Esophagus muscularis mucosa (tissue), 4 donors: Measurements from ENCODE around the gene SPEM2. TPM values are rescaled to one million over a fixed set of nuclear protein-coding genes. Genes with fewer than 3 reads are reported as not detected.
A peak's percentile ranks its signal among the peaks of the same experiment; 100 is the strongest.
"Not testable (repeated sequence)": the region's sequence is repeated elsewhere in the genome, so short reads cannot be mapped to it uniquely, and the experiment has no call there.

Experiments used
- DNase-seq: peaks from one replicate; pipeline ENCODE4 v3.0.0-alpha.2; 2017; ENCODE audit errors: extremely low spot score
- H3K27ac ChIP-seq, 4 donors: fragments of 200-600 bp; sonication (generic); replicated peaks in 1 of 4; 1 replicate in 3 of 4; 2 replicates in 1 of 4; pipeline ENCODE4 v1.5.1; 2016 to 2019; ENCODE audit warnings: mild to moderate bottlenecking in 1 of 4
- H3K27me3 ChIP-seq, 4 donors: fragments of 200-600 bp; sonication (generic); one replicate each; pipeline versions ENCODE4 v1.5.1 to v1.6.0; 2016 to 2019
- H3K36me3 ChIP-seq, 4 donors: fragments of 200-600 bp; sonication (generic); one replicate each; pipeline ENCODE4 v1.5.1; 2016 to 2019
- H3K4me1 ChIP-seq, 4 donors: fragments of 200-600 bp; sonication (generic); one replicate each; pipeline ENCODE4 v1.5.1; 2016 to 2019
- H3K4me3 ChIP-seq, 4 donors: fragments of 200-600 bp; sonication (generic); 1 replicate in 2 of 4; 2 replicates in 2 of 4; pipeline ENCODE4 v1.5.1; 2016 to 2019; ENCODE audit warnings: mild to moderate bottlenecking in 4 of 4, moderate library complexity in 1 of 4
- H3K9me3 ChIP-seq, 4 donors: fragments of 200-600 bp; sonication (generic); 1 replicate in 3 of 4; 2 replicates in 1 of 4; pipeline ENCODE4 v1.5.1; 2016 to 2019
- CTCF ChIP-seq, 3 experiments: fragments of 200-600 bp in 2 of 3; fragments of 450-650 bp in 1 of 3; sonication (generic) in 2 of 3; IDR thresholded peaks; one replicate each; pipeline ENCODE4 v1.5.1; 2017 to 2019; ENCODE audit warnings: antibody characterized with exemption in 3 of 3, mild to moderate bottlenecking in 2 of 3, moderate library complexity in 1 of 3
- EP300 ChIP-seq: sonication (generic); formaldehyde crosslinking; IDR thresholded peaks from one replicate; pipeline ENCODE4 v1.6.1; 2017; ENCODE audit warnings: antibody characterized with exemption
- POLR2A ChIP-seq: fragments of 450-650 bp; IDR thresholded peaks from one replicate; pipeline ENCODE4 v1.6.1; 2017; ENCODE audit warnings: antibody characterized with exemption, moderate library complexity, mild to moderate bottlenecking, low read depth
- POLR2AphosphoS5 ChIP-seq, 2 donors: sonication (generic); formaldehyde crosslinking; IDR thresholded peaks; one replicate each; pipeline ENCODE4 v1.6.1; 2017; ENCODE audit warnings: antibody characterized with exemption in 2 of 2
- WGBS: methylation state at CpG from one replicate; pipeline ENCODE4 v1.1.5; 2018; 5-methylcytosine and 5-hydroxymethylcytosine counted together
- intact Hi-C: fragments of 100-400 bp; cut with DNase I; formaldehyde crosslinking; loops from one replicate; pipeline ENCODE4 v1.15.1; 2023
- total RNA-seq, 4 donors: library from RNA; depleted of rRNA; stranded (reverse); fragments of >200 nt; gene quantifications; one replicate each; pipeline versions ENCODE4 v1.1.0 to v1.2.1, GENCODE V29; 2016

The SPEM2 gene
- total RNA-seq, 4 donors from 2014 or later, result not detected

GRCh38 chr17:7471729-7472128 is 46.3 kb downstream of the SPEM2 start:
- intact Hi-C loops, result no loop called here
- Histone ChIP-seq H3K4me3 (no peak overlapping the region), H3K27ac (peak overlapping the region in 2 of 4 donors; percentile 23 to 51), H3K27me3 (no peaks in the 10 kb centered on the region), H3K9me3 (no peaks in the 10 kb centered on the region), H3K4me1 (peaks cover 66 to 99% (median 93%) of the 10 kb centered on the region in 4 donors), H3K36me3 (peaks cover 0 to 14% (median 2%) of the 10 kb centered on the region in 4 donors)
- WGBS, result 88% methylated on average over 2 of the region's 2 CpGs
- TF ChIP-seq CTCF (IDR thresholded peaks at IDR 0.05), result no peak
- DNase-seq, result no peak

DNA sequence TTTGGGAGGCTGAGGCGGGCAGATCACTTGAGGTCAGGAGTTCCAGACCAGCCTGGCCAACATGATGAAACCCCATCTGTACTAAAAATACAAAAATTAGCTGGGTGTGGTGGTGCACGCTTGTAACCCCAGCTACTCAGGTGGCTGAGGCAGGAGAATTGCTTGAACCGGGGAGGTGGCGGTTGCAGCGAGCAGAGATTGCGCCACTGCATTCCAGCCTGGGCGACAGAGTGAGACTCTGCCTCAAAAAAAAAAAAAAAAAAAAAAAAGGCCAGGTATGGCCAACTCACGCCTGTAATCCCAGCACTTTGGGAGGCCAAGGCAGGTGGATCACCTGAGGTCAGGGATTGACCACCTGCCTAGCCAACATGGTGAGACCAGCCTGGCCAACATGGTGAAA is 49.4 kb downstream of the SPEM2 start:
- Histone ChIP-seq H3K27ac (peak overlapping the region; percentile 100), H3K4me1 (peaks cover 63 to 88% (median 84%) of the 10 kb centered on the region in 4 donors)
- intact Hi-C loops, H3K27me3 ChIP-seq, H3K9me3 ChIP-seq, DNase-seq, H3K4me3 ChIP-seq, H3K36me3 ChIP-seq: not testable (repeated sequence)
- WGBS, result 96% methylated on average over 8 of the region's 8 CpGs

- H3K4me1 ChIP-seq, result peaks cover 62 to 88% (median 85%) of the 10 kb centered on the region in 4 donors
- no peaks in the 10 kb centered on the region for H3K36me3 ChIP-seq
- no peaks in the 10 kb centered on the region for H3K27me3 ChIP-seq
- peak; percentile 94 for DNase-seq
- H3K27ac ChIP-seq, result peak overlapping the region; percentile 100
- intact Hi-C loops, result no loop called here
- WGBS, result 50% methylated on average over 15 of the region's 15 CpGs
- peak overlapping the region in 1 of 4 donors; percentile 14 for H3K4me3 ChIP-seq
- TF ChIP-seq POLR2AphosphoS5 (IDR thresholded peaks at IDR 0.05) (peak; percentile 77 to 90), EP300 (no peak), POLR2A (no peak)
- no peaks in the 10 kb centered on the region for H3K9me3 ChIP-seq
Observed at GRCh38 chr17:7475764-7476422, 50.5 kb downstream of the SPEM2 start.

DNA sequence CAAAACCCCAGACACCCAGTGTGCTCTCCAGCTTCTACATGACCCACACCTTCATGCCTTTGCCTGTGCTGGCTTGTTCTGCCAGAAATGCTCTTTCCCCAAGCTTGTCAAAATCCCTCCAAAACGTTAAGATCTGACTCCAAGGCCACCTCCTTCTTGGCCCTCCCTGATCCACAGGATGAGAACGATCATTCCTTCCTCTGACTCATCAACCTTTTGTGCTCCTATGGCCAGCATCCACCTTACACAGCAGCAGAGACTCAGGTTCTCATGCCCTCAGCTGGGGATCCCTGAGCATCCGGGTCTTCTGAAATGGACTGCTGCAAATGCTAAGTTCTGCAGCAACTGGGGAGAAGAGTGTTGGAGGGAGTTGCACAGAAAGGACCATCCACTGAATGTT is 51.1 kb downstream of the SPEM2 start:
- Histone ChIP-seq H3K27ac (peak overlapping the region; percentile 100), H3K4me1 (peaks cover 63 to 88% (median 85%) of the 10 kb centered on the region in 4 donors), H3K36me3 (no peaks in the 10 kb centered on the region), H3K4me3 (peak overlapping the region in 2 of 4 donors; percentile 5 to 14), H3K9me3 (no peaks in the 10 kb centered on the region), H3K27me3 (no peaks in the 10 kb centered on the region)
- TF ChIP-seq CTCF (IDR thresholded peaks at IDR 0.05) (no peak), POLR2AphosphoS5 (IDR thresholded peaks at IDR 0.05) (no peak), POLR2A (no peak), EP300 (no peak)
- WGBS, result 28% methylated on average over 3 of the region's 3 CpGs
- no peak for DNase-seq
- intact Hi-C loops, result no loop called here

- H3K27ac ChIP-seq, result peak overlapping the region; percentile 100
- H3K4me1 ChIP-seq, result peaks cover 65 to 88% (median 85%) of the 10 kb centered on the region in 4 donors
- H3K9me3 ChIP-seq, result no peaks in the 10 kb centered on the region
- DNase-seq, result no peak
- 71% methylated on average over 5 of the region's 5 CpGs for WGBS
- H3K36me3 ChIP-seq, result no peaks in the 10 kb centered on the region
- H3K4me3 ChIP-seq, result peak overlapping the region; percentile 96 to 100 (median 100)
- H3K27me3 ChIP-seq, result no peaks in the 10 kb centered on the region
- intact Hi-C loops, result no loop called here
- TF ChIP-seq CTCF (IDR thresholded peaks at IDR 0.05), result no peak
- no peak for TF ChIP-seq POLR2A
- TF ChIP-seq POLR2AphosphoS5 (IDR thresholded peaks at IDR 0.05), result no peak
- no peak for TF ChIP-seq EP300
Observed at GRCh38 chr17:7476951-7477350, 51.5 kb downstream of the SPEM2 start.

Other genes with a start within 250 kb of the SPEM2 start
- gene ASGR1, start 246.2 kb upstream of the SPEM2 start, total RNA-seq, result 1 to 10 TPM in 1 of 4 donors, under 1 TPM in 1, not detected in 2; 0.52 to 2.5 TPM
- gene DLG4, start 205.8 kb upstream of the SPEM2 start, total RNA-seq, result 10 to 100 TPM; 12.3 to 21.4 (median 16.5) TPM
- gene ACADVL, start 205.7 kb upstream of the SPEM2 start, total RNA-seq, result 100 to 1,000 TPM; 250 to 662 (median 544) TPM
- gene DVL2, start 191.1 kb upstream of the SPEM2 start, total RNA-seq, result 10 to 100 TPM; 34.5 to 55.5 (median 43.7) TPM
- 10 to 100 TPM; 21.6 to 38.1 (median 24.8) TPM for gene PHF23, start 186.2 kb upstream of the SPEM2 start, total RNA-seq
- 100 to 1,000 TPM; 360 to 524 (median 408) TPM for gene GABARAP, start 183.2 kb upstream of the SPEM2 start, total RNA-seq
- gene CTDNEP1, start 173.9 kb upstream of the SPEM2 start, total RNA-seq, result 10 to 100 TPM; 41.5 to 66.5 (median 46.6) TPM
- 10 to 100 TPM; 24.9 to 33.3 (median 27.8) TPM for gene ELP5, start 173.4 kb upstream of the SPEM2 start, total RNA-seq
- gene CLDN7, start 163.1 kb upstream of the SPEM2 start, total RNA-seq, result 1 to 10 TPM; 1.7 to 3.4 (median 2.1) TPM
- gene SLC2A4, start 143.9 kb upstream of the SPEM2 start, total RNA-seq, result 100 to 1,000 TPM; 144 to 197 (median 157) TPM
- gene YBX2, start 131.0 kb upstream of the SPEM2 start, total RNA-seq, result 1 to 10 TPM; 3.6 to 8.7 (median 4.4) TPM
- gene EIF5A, start 118.0 kb upstream of the SPEM2 start, total RNA-seq, result 100 to 1,000 TPM; 145 to 214 (median 204) TPM
- gene GPS2, start 110.3 kb upstream of the SPEM2 start, total RNA-seq, result 100 to 1,000 TPM in 1 of 4 donors, 10 to 100 TPM in 3; 89.6 to 112 (median 90.2) TPM
- gene NEURL4, start 96.3 kb upstream of the SPEM2 start, total RNA-seq, result 10 to 100 TPM; 13.9 to 27.0 (median 20.6) TPM
- 10 to 100 TPM in 1 of 4 donors, 1 to 10 TPM in 3; 2.1 to 11.4 (median 4.6) TPM for gene ACAP1, start 89.1 kb upstream of the SPEM2 start, total RNA-seq
- 10 to 100 TPM in 2 of 4 donors, 1 to 10 TPM in 2; 9.1 to 18.2 (median 13.3) TPM for gene KCTD11, start 73.5 kb upstream of the SPEM2 start, total RNA-seq
- gene TMEM95, start 70.5 kb upstream of the SPEM2 start, total RNA-seq, result under 1 TPM in 1 of 4 donors, not detected in 3; 0.42 TPM
- gene TNK1, start 44.5 kb upstream of the SPEM2 start, total RNA-seq, result 1 to 10 TPM; 2.9 to 7.5 (median 5.6) TPM
- gene PLSCR3, start 31.1 kb upstream of the SPEM2 start, total RNA-seq, result 10 to 100 TPM; 17.7 to 39.9 (median 24.3) TPM
- gene TMEM256, start 21.5 kb upstream of the SPEM2 start, total RNA-seq, result 100 to 1,000 TPM in 1 of 4 donors, 10 to 100 TPM in 3; 59.6 to 121 (median 74.7) TPM
- 10 to 100 TPM; 12.0 to 30.2 (median 19.0) TPM for gene NLGN2, start 17.8 kb upstream of the SPEM2 start, total RNA-seq
- not detected for gene SPEM1, start 5.3 kb upstream of the SPEM2 start, total RNA-seq
- not detected for gene SPEM3, start 3.2 kb downstream of the SPEM2 start, total RNA-seq
- 1 to 10 TPM; 1.2 to 6.1 (median 3.5) TPM for gene TMEM102, start 9.8 kb downstream of the SPEM2 start, total RNA-seq
- gene FGF11, start 13.9 kb downstream of the SPEM2 start, total RNA-seq, result 1 to 10 TPM in 2 of 4 donors, under 1 TPM in 1, not detected in 1; 0.50 to 1.9 (median 1.3) TPM
- gene CHRNB1, start 19.4 kb downstream of the SPEM2 start, total RNA-seq, result 10 to 100 TPM in 1 of 4 donors, 1 to 10 TPM in 3; 5.0 to 12.8 (median 8.1) TPM
- 100 to 1,000 TPM in 2 of 4 donors, 10 to 100 TPM in 2; 57.5 to 113 (median 87.7) TPM for gene ZBTB4, start 54.0 kb downstream of the SPEM2 start, total RNA-seq
- not detected for gene SLC35G6, start 55.8 kb downstream of the SPEM2 start, total RNA-seq
- 10 to 100 TPM; 29.5 to 66.4 (median 46.9) TPM for gene POLR2A, start 58.8 kb downstream of the SPEM2 start, total RNA-seq
- gene TNFSF12, start 123.4 kb downstream of the SPEM2 start, total RNA-seq, result 100 to 1,000 TPM; 102 to 136 (median 122) TPM
- gene TNFSF13, start 133.1 kb downstream of the SPEM2 start, total RNA-seq, result 10 to 100 TPM; 13.4 to 25.8 (median 22.4) TPM
- 10 to 100 TPM; 54.0 to 79.1 (median 72.4) TPM for gene SENP3, start 136.3 kb downstream of the SPEM2 start, total RNA-seq
- 10 to 100 TPM; 34.5 to 70.7 (median 44.7) TPM for gene CD68, start 154.0 kb downstream of the SPEM2 start, total RNA-seq
- 10 to 100 TPM; 26.0 to 50.4 (median 31.5) TPM for gene MPDU1, start 158.2 kb downstream of the SPEM2 start, total RNA-seq
- 10 to 100 TPM in 2 of 4 donors, 1 to 10 TPM in 2; 2.9 to 14.6 (median 10.9) TPM for gene SOX15, start 164.5 kb downstream of the SPEM2 start, total RNA-seq
- gene FXR2, start 189.3 kb downstream of the SPEM2 start, total RNA-seq, result 10 to 100 TPM; 38.2 to 65.8 (median 50.2) TPM
- gene SAT2, start 202.2 kb downstream of the SPEM2 start, total RNA-seq, result 10 to 100 TPM; 54.0 to 71.4 (median 64.2) TPM
- gene SHBG, start 204.5 kb downstream of the SPEM2 start, total RNA-seq, result under 1 TPM in 1 of 4 donors, not detected in 3; 0.83 TPM
- 1 to 10 TPM; 1.6 to 2.9 (median 2.2) TPM for gene ATP1B2, start 225.3 kb downstream of the SPEM2 start, total RNA-seq